Mesenchymal stem cell (in vitro differentiated cells and primary cell): Measurements from ENCODE around the gene NINL.
A peak's percentile ranks its signal among the peaks of the same experiment; 100 is the strongest.

Experiments used
- DNase-seq: peaks from one replicate; pipeline ENCODE4 v3.0.0-alpha.2; 2013
- H2AFZ ChIP-seq: one replicate; pipeline ENCODE4 v1.6.1; 2013; ENCODE audit warnings: low read depth, mild to moderate bottlenecking, control low read depth, inconsistent platforms, low read length, moderate library complexity
- H2AK5ac ChIP-seq: 2 replicates; pipeline ENCODE4 v1.6.1; 2013; ENCODE audit warnings: low read length, moderate library complexity, mild to moderate bottlenecking, inconsistent platforms; ENCODE audit not compliant: severe bottlenecking
- H2BK120ac ChIP-seq: one replicate; pipeline ENCODE4 v1.6.1; 2013; ENCODE audit warnings: low read depth, mild to moderate bottlenecking, inconsistent platforms, low read length, moderate library complexity
- H2BK12ac ChIP-seq, 2 experiments: one replicate each; pipeline ENCODE4 v1.6.1; 2013; ENCODE audit warnings: inconsistent platforms in 2 of 2, low read length in 2 of 2, mild to moderate bottlenecking in 2 of 2, moderate library complexity in 2 of 2, control low read depth in 1 of 2
- H2BK15ac ChIP-seq: one replicate; pipeline ENCODE4 v1.6.1; 2013; ENCODE audit warnings: mild to moderate bottlenecking, low read depth, inconsistent platforms; ENCODE audit not compliant: poor library complexity, severe bottlenecking
- H2BK5ac ChIP-seq: 2 replicates; pipeline ENCODE4 v1.6.1; 2013; ENCODE audit warnings: low read depth, mild to moderate bottlenecking, low read length, control low read depth, inconsistent platforms; ENCODE audit not compliant: poor library complexity, severe bottlenecking
- H3K14ac ChIP-seq, 2 experiments: one replicate each; pipeline ENCODE4 v1.6.1; 2013; ENCODE audit warnings: inconsistent platforms in 2 of 2, low read length in 2 of 2, control low read depth in 1 of 2, mild to moderate bottlenecking in 1 of 2, moderate library complexity in 1 of 2
- H3K18ac ChIP-seq, 2 experiments: one replicate each; pipeline ENCODE4 v1.6.1; 2013; ENCODE audit warnings: inconsistent platforms in 2 of 2, low read length in 2 of 2, control low read depth in 1 of 2, low read depth in 1 of 2, mild to moderate bottlenecking in 1 of 2
- H3K23ac ChIP-seq, 2 experiments: one replicate each; pipeline ENCODE4 v1.6.1; 2013; ENCODE audit warnings: inconsistent platforms in 2 of 2, low read length in 2 of 2, mild to moderate bottlenecking in 2 of 2, moderate library complexity in 2 of 2, control low read depth in 1 of 2
- H3K27ac ChIP-seq: 2 replicates; pipeline ENCODE4 v1.5.1; 2013; ENCODE audit warnings: mild to moderate bottlenecking, moderate library complexity, low read length, control low read depth, inconsistent platforms; ENCODE audit not compliant: poor library complexity, severe bottlenecking
- H3K27me3 ChIP-seq, 2 experiments: 2 replicates each; pipeline versions ENCODE4 v1.6.1 to v1.7.0; 2013; ENCODE audit warnings: low read length in 2 of 2, mild to moderate bottlenecking in 2 of 2, moderate library complexity in 2 of 2, control low read depth in 1 of 2, inconsistent platforms in 1 of 2; ENCODE audit not compliant: control insufficient read depth in 1 of 2, insufficient read depth in 1 of 2
- H3K36me3 ChIP-seq, 2 experiments: 2 replicates each; pipeline versions ENCODE4 v1.6.1 to v1.7.0; 2013; ENCODE audit warnings: low read length in 2 of 2, control low read depth in 1 of 2, inconsistent platforms in 1 of 2, low read depth in 1 of 2, mild to moderate bottlenecking in 1 of 2; ENCODE audit not compliant: insufficient read depth in 2 of 2, control insufficient read depth in 1 of 2
- H3K4ac ChIP-seq, 2 experiments: one replicate each; pipeline ENCODE4 v1.6.1; 2013; ENCODE audit warnings: inconsistent platforms in 2 of 2, low read length in 2 of 2, mild to moderate bottlenecking in 2 of 2, moderate library complexity in 2 of 2, control low read depth in 1 of 2, low read depth in 1 of 2
- H3K4me1 ChIP-seq: 2 replicates; pipeline ENCODE4 v1.6.1; 2013; ENCODE audit warnings: low read depth, low read length, control low read depth; ENCODE audit not compliant: control insufficient read depth, insufficient read depth
- H3K4me2 ChIP-seq: 2 replicates; pipeline ENCODE4 v1.6.1; 2013; ENCODE audit warnings: low read length, mild to moderate bottlenecking, inconsistent platforms; ENCODE audit not compliant: poor library complexity, severe bottlenecking
- H3K4me3 ChIP-seq, 2 experiments: 2 replicates each; pipeline versions ENCODE4 v1.5.1 to v1.7.0; 2013; ENCODE audit warnings: low read length in 2 of 2, mild to moderate bottlenecking in 2 of 2, control low read depth in 1 of 2, low read depth in 1 of 2; ENCODE audit not compliant: insufficient read depth in 1 of 2
- H3K79me1 ChIP-seq: replicated peaks from 2 replicates; pipeline ENCODE4 v1.6.1; 2013; ENCODE audit warnings: mild to moderate bottlenecking, control low read depth, low read length, inconsistent platforms; ENCODE audit not compliant: poor library complexity, severe bottlenecking
- H3K9ac ChIP-seq: 2 replicates; pipeline ENCODE4 v1.7.0; 2013; ENCODE audit warnings: mild to moderate bottlenecking, low read length, moderate library complexity
- H3K9me3 ChIP-seq: 2 replicates; pipeline ENCODE4 v1.7.0; 2013; ENCODE audit warnings: mild to moderate bottlenecking, low read length; ENCODE audit not compliant: control insufficient read depth
- H4K8ac ChIP-seq: one replicate; pipeline ENCODE4 v1.6.1; 2013; ENCODE audit warnings: inconsistent platforms, mild to moderate bottlenecking, low read length, moderate library complexity
- H4K91ac ChIP-seq: one replicate; pipeline ENCODE4 v1.6.1; 2013; ENCODE audit warnings: mild to moderate bottlenecking, low read length, inconsistent platforms
- WGBS: methylation state at CpG from one replicate; pipeline ENCODE4 v1.1.7; 2013; ENCODE audit warnings: mixed read lengths; 5-methylcytosine and 5-hydroxymethylcytosine counted together

NINL gene

DNA sequence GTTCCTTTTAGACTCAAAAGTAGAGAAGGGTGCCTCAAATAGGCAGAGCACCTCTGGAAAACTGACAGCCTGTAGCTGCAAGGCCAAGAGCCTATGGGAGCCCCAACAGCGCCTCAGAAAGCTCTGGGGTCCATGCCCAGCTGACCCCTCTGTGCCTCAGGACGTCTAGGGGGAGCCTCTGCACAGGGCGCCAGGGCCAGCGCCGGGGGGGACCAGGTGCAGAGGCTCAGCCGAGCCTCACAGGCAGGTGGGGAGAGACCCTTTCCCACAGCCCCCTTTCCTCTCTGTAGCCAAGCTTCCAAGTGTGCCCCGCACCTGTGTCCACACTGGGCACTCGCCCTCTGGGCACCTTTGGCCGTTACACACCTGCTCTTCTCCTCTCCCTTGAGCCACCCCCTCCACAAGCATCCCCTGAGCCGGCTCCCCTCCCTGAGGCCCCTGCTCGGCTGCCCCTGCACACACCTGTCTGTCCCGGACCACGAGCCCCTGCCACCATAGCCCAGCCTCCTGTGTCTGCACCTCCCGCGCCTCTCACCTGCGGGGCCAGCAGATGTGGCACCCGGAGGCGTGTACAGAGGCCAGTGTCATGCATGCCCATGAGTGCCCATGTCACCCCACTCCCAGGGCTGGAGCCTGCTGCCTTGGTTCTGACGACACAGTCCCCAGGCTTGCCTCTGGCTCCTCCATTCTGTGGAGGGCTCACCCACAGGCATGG lies 124.6 kb downstream of the NINL start:
- H3K4me3 ChIP-seq = peak overlapping the region in 1 of 2 experiments; percentile 14
- no peaks in the 10 kb centered on the region for H3K27me3 ChIP-seq
- no peak overlapping the region for H3K4me2 ChIP-seq
- H2AFZ ChIP-seq = no peak overlapping the region
- H3K79me1 ChIP-seq = no peaks in the 10 kb centered on the region
- H2AK5ac ChIP-seq = no peak overlapping the region
- DNase-seq = no peak
- H2BK15ac ChIP-seq = no peak overlapping the region
- H3K18ac ChIP-seq = no peak overlapping the region
- no peak overlapping the region for H3K4ac ChIP-seq
- no peak overlapping the region for H2BK12ac ChIP-seq
- H3K36me3 ChIP-seq = peaks cover 44 to 66% of the 10 kb centered on the region in 2 experiments
- H3K14ac ChIP-seq = no peak overlapping the region
- 96% methylated on average over 19 of the region's 19 CpGs for WGBS
- no peak overlapping the region for H3K27ac ChIP-seq
- no peak overlapping the region for H3K23ac ChIP-seq
- no peak overlapping the region for H2BK5ac ChIP-seq
- H3K4me1 ChIP-seq = peaks cover 1% of the 10 kb centered on the region
- H3K9ac ChIP-seq = no peak overlapping the region
- no peak overlapping the region for H4K91ac ChIP-seq
- H3K9me3 ChIP-seq = no peaks in the 10 kb centered on the region
- no peak overlapping the region for H4K8ac ChIP-seq
- H2BK120ac ChIP-seq = no peak overlapping the region

DNA sequence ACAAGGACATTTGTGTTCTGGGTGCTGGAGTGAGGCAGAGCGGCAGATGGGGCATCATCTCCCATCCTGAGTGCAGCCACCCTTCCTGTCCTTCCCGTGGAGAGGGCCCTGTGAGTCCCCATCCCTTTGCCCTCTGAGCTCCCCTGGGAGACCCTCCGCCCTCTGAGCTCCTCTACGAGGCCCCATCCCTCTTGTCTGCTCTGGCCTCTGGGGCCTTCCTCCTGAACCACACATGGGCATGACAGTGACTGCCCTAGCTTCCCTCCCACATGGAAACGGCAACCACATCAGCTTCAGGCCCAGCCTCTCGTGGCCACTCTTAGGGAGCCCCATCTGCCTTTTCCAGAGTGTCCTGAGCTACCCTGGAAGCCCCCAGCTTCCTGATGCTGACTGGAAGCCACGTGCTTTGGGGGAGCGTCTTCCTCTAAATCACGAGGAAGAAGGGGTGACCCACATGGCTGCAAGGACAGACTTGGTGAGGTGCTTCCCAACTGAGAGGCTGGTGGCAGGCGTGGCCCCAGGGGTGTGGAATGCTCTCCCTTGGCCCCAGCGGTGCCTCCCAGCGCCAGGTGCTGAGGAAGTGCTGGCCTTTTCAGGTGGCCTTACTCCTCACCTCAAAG lies 125.3 kb downstream of the NINL start:
- Histone ChIP-seq H3K23ac (no peak overlapping the region), H3K79me1 (no peaks in the 10 kb centered on the region), H3K36me3 (peaks cover 45 to 67% of the 10 kb centered on the region in 2 experiments), H3K4ac (no peak overlapping the region), H2AFZ (no peak overlapping the region), H3K4me1 (peaks cover 1% of the 10 kb centered on the region), H3K4me3 (no peak overlapping the region), H2BK5ac (no peak overlapping the region), H3K4me2 (no peak overlapping the region), H4K91ac (no peak overlapping the region), H2BK12ac (no peak overlapping the region), H3K9me3 (no peaks in the 10 kb centered on the region), H3K27me3 (no peaks in the 10 kb centered on the region), H3K14ac (no peak overlapping the region), H4K8ac (no peak overlapping the region), H2BK15ac (no peak overlapping the region), H2AK5ac (no peak overlapping the region), H3K27ac (no peak overlapping the region), H3K9ac (no peak overlapping the region), H2BK120ac (no peak overlapping the region), H3K18ac (no peak overlapping the region)
- DNase-seq = no peak
- 84% methylated on average over 12 of the region's 12 CpGs for WGBS

DNA sequence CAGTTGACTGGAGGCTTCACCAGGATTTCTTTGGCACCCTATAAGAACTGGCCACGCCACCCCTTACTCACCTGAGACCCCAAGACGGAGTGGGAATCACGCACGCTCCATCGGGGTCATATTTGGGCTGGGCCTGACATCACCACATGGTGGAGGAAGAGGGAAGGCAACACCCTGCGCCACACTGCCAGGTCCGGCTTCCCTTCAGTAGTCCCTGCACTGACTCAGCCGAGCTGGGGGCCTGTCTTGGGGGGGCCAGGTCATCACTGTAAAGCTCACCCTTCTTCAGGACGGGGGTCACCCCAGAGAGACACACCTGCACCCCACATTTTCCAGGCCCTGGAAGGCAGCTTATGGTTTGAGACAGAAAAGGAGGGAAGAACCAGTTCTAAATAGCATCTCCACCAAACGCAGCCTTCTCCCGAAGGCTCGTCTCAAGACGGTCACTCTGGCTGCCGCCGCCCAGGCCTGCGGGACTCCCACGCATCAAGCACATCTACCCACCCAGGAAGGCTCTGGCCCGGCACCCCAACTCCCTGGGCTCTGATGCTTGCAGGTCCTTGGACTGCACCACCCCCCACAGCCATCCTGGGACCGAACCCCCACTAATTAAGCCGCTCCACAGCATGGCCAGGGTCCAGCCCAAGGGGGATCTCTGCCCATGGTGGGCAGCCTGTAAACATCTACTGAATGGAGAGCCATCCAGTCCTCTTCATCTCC lies 126.1 kb downstream of the NINL start:
- Histone ChIP-seq H3K79me1 (no peaks in the 10 kb centered on the region), H3K4ac (no peak overlapping the region), H3K23ac (no peak overlapping the region), H4K8ac (no peak overlapping the region), H3K9ac (no peak overlapping the region), H2BK15ac (no peak overlapping the region), H3K27me3 (no peaks in the 10 kb centered on the region), H3K18ac (no peak overlapping the region), H3K4me3 (no peak overlapping the region), H2BK120ac (no peak overlapping the region), H3K9me3 (no peaks in the 10 kb centered on the region), H2AK5ac (no peak overlapping the region), H2BK5ac (no peak overlapping the region), H2AFZ (no peak overlapping the region), H3K14ac (no peak overlapping the region), H3K27ac (no peak overlapping the region), H3K4me2 (no peak overlapping the region), H4K91ac (no peak overlapping the region), H3K4me1 (peaks cover 2% of the 10 kb centered on the region), H2BK12ac (no peak overlapping the region), H3K36me3 (peaks cover 50 to 68% of the 10 kb centered on the region in 2 experiments)
- no peak for DNase-seq
- 82% methylated on average over 17 of the region's 20 CpGs for WGBS
